ENCODE results near the gene ZDHHC9. TPM values are rescaled to one million over a fixed set of nuclear protein-coding genes. Genes with fewer than 3 reads are reported as not detected.

ZDHHC9 gene
- total and polyA plus RNA-seq, 12 donors = 4.2 to 22.8 (median 11.4) TPM

DNA sequence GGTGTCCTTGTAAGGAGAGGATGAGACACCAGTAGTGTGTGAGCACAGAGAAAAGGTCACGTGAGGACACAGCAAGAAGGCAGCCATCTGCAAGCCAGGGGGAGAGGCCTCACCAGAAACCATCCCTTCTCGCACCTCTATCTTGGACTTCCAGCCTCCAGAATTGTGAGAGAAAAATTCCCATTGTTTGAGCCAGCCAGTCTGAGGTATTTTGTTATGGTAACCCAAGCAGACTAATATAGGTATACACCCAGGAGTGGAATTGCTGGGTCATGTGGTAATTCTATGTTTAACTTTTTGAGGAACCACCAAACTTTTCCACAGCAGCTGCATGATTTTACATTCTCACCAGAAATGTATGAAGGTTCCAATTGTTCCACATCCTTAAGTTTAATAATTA, 25.6 kb downstream of the ZDHHC9 start:
- intact Hi-C loops (cut with DNase I) = no loop called here
- no peak overlapping the region for H3K27ac ChIP-seq
- WGBS, 2 donors = 97 to 98% methylated on average over 2 of the region's 2 CpGs
- no peaks in the 10 kb centered on the region for H3K9me3 ChIP-seq
- H3K36me3 ChIP-seq = peaks cover 0 to 18% (median 0%) of the 10 kb centered on the region in 9 donors
- TF ChIP-seq, protein P1, sequence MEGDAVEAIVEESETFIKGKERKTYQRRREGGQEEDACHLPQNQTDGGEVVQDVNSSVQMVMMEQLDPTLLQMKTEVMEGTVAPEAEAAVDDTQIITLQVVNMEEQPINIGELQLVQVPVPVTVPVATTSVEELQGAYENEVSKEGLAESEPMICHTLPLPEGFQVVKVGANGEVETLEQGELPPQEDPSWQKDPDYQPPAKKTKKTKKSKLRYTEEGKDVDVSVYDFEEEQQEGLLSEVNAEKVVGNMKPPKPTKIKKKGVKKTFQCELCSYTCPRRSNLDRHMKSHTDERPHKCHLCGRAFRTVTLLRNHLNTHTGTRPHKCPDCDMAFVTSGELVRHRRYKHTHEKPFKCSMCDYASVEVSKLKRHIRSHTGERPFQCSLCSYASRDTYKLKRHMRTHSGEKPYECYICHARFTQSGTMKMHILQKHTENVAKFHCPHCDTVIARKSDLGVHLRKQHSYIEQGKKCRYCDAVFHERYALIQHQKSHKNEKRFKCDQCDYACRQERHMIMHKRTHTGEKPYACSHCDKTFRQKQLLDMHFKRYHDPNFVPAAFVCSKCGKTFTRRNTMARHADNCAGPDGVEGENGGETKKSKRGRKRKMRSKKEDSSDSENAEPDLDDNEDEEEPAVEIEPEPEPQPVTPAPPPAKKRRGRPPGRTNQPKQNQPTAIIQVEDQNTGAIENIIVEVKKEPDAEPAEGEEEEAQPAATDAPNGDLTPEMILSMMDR (IDR thresholded peaks at IDR 0.05) = no peak
- no peaks in the 10 kb centered on the region for H3K27me3 ChIP-seq
- ATAC-seq (no peak), DNase-seq (no peak)
- no peaks in the 10 kb centered on the region for H3K4me1 ChIP-seq
- H3K4me3 ChIP-seq = no peak overlapping the region

DNA sequence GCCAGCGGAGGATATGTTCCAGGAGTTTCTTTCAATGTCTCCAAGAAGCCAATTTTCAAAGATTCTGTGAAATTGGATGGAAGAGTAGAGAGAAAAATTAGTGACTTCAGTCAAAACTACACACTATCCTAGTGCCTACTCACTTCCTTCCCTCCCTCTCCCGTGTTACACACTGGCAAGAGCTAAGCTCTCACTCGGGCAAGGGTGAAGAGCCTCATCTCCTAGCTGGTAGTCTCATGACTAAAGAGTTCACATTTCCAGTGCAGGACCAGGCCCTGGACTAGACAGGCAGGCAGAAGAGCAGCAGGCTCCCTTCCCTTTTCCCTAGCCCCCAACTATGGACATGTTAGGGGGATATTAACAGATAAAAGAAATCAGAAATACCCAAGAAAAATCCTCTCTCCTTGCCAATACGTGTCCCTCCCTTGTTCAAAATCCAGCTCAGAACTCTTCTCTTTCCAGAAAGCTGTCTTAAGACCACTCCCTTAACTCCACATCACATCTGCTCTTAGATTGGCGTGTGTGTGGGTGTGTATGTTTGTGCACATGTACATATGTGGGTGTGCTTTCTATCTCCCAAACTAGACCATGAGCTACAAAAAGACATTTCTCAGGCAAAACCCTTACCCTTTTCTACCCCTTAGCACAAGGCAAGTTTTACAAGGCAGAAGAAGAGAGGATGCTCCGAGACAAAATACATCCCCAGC, 29.9 kb downstream of the ZDHHC9 start:
- H3K36me3 ChIP-seq = peaks cover 0 to 56% (median 7%) of the 10 kb centered on the region in 9 donors
- H3K27ac ChIP-seq = no peak overlapping the region
- H3K9me3 ChIP-seq = peaks cover 0 to 5% (median 0%) of the 10 kb centered on the region in 11 donors
- no peak for ATAC-seq
- H3K4me3 ChIP-seq = no peak overlapping the region
- H3K4me1 ChIP-seq = peaks cover 0 to 8% (median 0%) of the 10 kb centered on the region in 9 donors
- intact Hi-C loops (cut with DNase I) = no loop called here
- WGBS, 2 donors = 92% methylated on average over 6 of the region's 6 CpGs
- DNase-seq = no peak
- H3K27me3 ChIP-seq = no peaks in the 10 kb centered on the region
- TF ChIP-seq, protein P1 (IDR thresholded peaks at IDR 0.05) = no peak

DNA sequence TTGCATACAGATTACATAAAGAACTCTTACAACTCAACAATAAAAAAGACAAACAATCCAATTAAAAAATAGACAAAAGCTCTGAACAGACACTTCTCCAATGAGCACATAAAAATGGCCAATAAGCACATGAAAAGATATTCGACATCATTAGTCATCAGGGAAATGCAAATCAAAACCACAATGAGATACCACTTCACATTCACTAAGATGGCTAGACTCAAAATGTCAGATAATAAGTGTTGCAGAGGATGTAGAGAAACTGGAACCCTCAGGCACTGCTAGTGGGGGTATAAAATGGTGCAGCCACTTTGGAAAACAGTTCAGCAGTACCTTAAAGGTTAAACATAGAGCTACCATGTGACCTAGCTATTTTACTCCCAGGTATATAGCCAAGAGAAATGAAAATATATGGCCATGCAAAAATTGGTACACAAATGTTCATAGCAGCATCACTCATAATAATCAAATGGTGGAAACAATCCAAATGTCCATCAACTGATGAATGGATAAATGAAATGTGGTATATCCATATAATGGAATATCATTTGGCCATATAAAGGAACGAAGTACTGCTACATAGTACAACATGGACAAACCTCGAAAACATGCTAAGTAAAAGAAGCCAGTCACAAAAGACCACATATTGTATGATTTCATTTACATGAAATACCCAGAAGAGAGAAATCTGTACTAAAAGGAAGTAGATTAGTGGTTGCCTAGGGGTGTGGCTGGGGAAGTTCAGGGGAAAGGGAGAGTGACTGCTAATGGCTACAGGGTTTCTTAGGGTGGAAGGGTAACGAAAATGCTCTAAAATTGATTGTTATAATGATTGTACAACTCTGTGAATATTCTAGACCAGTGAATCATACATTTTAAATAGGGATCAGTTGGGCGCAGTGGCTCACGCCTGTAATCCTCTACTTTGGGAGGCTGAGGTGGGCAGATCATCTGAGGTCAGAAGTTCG, 34.6 kb downstream of the ZDHHC9 start:
- Histone ChIP-seq H3K36me3 (peaks cover 0 to 67% (median 7%) of the 10 kb centered on the region in 9 donors), H3K27ac (no peak overlapping the region), H3K4me3 (no peak overlapping the region), H3K27me3 (no peaks in the 10 kb centered on the region), H3K4me1 (peaks cover 0 to 14% (median 0%) of the 10 kb centered on the region in 9 donors), H3K9me3 (peaks cover 0 to 5% (median 0%) of the 10 kb centered on the region in 11 donors)
- TF ChIP-seq, protein P1 (IDR thresholded peaks at IDR 0.05) = no peak
- intact Hi-C loops (cut with DNase I) = no loop called here
- no peak for ATAC-seq
- no peak for DNase-seq
- 95 to 97% methylated on average over 7 of the region's 7 CpGs for WGBS, 2 donors

DNA sequence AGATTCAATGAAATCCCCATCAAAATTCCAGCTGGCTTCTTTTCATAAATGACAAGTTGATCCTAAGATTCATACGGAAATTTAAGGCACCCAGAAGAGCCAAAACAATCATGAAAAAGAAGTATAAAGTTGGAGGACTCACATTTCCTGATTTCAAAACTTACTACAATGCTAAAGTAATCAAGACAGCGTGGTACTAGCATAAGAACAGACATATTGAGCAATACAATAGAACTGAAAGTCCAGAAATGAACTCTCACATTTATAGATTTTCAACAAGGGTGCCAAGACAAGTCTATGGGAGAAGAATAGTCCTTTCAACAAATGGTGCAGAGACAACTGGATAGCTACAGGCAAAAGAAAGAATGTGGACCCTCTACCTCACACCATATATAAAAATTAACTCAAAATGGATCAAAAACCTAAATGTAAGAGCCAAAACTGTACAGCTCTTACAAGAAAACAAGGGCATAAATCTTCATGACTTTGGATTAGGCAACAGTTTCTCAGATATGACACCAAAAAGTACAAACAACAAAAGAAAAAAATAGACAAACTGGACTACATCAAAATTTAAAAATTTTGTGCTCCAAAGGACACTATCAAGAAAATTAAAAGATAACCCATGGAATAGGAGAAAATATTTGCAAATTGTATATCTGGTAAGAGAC, 35.4 kb downstream of the ZDHHC9 start:
- peaks cover 0 to 5% (median 0%) of the 10 kb centered on the region in 11 donors for H3K9me3 ChIP-seq
- H3K27ac ChIP-seq = no peak overlapping the region
- no peaks in the 10 kb centered on the region for H3K27me3 ChIP-seq
- H3K36me3 ChIP-seq = peaks cover 0 to 61% (median 7%) of the 10 kb centered on the region in 9 donors
- peaks cover 0 to 14% (median 0%) of the 10 kb centered on the region in 9 donors for H3K4me1 ChIP-seq
- 64 to 80% methylated on average over 2 of the region's 2 CpGs for WGBS, 2 donors
- H3K4me3 ChIP-seq = no peak overlapping the region
- ATAC-seq (no peak), DNase-seq (no peak)
- TF ChIP-seq, protein P1 (IDR thresholded peaks at IDR 0.05) = no peak
- intact Hi-C loops (cut with DNase I) = no loop called here

Measured in heart right ventricle (tissue), 16 donors.